ENCODE results near the gene SGPP2.
"Not testable (repeated sequence)": the region's sequence is repeated elsewhere in the genome, so short reads cannot be mapped to it uniquely, and the experiment has no call there.

SGPP2 gene, protein sequence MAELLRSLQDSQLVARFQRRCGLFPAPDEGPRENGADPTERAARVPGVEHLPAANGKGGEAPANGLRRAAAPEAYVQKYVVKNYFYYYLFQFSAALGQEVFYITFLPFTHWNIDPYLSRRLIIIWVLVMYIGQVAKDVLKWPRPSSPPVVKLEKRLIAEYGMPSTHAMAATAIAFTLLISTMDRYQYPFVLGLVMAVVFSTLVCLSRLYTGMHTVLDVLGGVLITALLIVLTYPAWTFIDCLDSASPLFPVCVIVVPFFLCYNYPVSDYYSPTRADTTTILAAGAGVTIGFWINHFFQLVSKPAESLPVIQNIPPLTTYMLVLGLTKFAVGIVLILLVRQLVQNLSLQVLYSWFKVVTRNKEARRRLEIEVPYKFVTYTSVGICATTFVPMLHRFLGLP

GRCh38 chr2:222424276-222424728 is at the start of gene SGPP2:
Gene SGPP2, plus strand, starts transcription at chr2:222424543. Its CDS starts 60 bp downstream, at chr2:222424603.
- DNase-seq = no peak

DNA sequence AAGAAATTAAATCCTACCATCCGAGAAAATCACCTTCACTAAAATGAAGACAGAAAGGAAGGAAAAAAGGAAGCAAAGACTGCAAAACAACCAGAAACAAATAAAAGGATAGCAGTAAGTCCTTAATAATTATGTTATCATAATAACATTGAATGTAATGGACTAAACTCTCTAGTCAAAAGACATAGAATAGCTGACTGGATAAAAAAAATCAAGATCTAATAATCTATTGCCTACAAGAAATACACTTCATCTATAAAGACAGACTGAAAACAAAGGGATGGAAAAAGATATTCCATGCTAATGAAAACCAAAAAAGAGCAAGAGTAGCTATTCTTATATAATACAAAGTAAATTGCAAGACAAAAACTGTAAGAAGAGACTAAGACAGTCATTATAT is 48.5 kb upstream of the SGPP2 start:
- no peak for DNase-seq

DNA sequence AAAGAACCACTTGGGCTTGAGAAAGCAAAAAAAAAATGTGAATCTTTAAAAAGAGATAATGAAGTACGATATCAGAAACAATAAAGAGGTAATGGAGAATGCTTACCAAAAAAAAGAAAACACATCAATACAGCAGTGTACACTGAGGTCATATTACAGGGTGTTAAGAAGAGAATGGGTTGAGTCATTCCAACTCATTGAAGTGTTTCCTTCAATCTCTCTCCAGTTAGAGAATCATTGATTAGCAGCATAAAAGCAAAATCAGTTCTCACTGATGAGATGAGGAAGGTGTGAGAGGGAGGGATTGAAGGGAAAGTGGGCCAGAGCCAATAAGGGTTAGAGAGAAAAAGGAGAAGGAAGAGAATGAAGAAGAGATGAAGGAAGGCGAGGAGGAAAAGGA is 43.9 kb upstream of the SGPP2 start:
- DNase-seq = no peak

- DNase-seq = no peak
These were observed 42.8 kb upstream of the SGPP2 start for GRCh38 chr2:222381566-222381965.

DNA sequence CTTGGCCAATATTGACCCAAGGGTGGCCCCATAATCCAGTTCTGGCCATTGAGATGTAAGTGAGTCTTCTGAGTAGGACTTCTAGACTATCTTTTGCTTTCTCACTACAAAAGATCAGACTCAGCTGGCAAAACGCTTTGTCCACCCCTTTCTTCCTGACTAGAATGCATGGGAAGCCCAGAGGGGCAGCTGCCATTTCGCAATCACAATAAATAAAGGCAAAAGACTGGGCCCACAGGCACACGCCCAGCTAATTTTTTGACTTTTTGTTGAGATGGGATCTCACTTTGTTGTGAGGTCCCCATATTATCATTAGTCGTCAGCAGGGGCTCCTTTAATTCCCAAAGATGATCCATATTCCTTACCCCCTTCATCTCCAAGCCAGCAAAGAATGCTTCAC is 41.1 kb upstream of the SGPP2 start:
- DNase-seq = no peak

GRCh38 chr2:222391743-222392285 is 32.5 kb upstream of the SGPP2 start:
- peak; percentile 7 to 15 for DNase-seq

- no peak for DNase-seq
These were observed 30.5 kb upstream of the SGPP2 start for GRCh38 chr2:222393733-222394267.

- no peak for DNase-seq
These were observed 25.9 kb upstream of the SGPP2 start for GRCh38 chr2:222398446-222398885.

GRCh38 chr2:222399038-222399783 is 25.1 kb upstream of the SGPP2 start:
- DNase-seq = no peak

GRCh38 chr2:222404151-222404905 is 20.0 kb upstream of the SGPP2 start:
- DNase-seq = peak; percentile 45 to 55

- no peak for DNase-seq
These were observed 15.7 kb upstream of the SGPP2 start for GRCh38 chr2:222408684-222409083.

GRCh38 chr2:222410534-222410933 is 13.8 kb upstream of the SGPP2 start:
- no peak for DNase-seq

DNA sequence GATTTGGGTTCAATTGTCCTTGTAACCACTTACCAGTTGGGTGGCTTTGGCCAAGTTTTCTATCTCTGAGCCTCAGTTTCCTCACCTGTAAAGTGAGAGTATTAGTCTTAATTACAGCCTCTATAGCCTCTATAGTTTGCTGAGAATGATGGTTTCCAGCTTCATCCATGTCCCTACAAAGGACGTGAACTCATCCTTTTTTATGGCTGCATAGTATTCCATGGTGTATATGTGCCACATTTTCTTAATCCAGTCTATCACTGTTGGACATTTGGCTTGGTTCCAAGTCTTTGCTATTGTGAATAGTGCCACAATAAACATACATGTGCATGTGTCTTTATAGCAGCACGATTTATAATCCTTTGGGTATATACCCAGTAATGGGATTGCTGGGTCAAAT is 12.0 kb upstream of the SGPP2 start:
- not testable (repeated sequence) for DNase-seq

GRCh38 chr2:222413295-222413911 is 10.9 kb upstream of the SGPP2 start:
- DNase-seq = no peak

DNA sequence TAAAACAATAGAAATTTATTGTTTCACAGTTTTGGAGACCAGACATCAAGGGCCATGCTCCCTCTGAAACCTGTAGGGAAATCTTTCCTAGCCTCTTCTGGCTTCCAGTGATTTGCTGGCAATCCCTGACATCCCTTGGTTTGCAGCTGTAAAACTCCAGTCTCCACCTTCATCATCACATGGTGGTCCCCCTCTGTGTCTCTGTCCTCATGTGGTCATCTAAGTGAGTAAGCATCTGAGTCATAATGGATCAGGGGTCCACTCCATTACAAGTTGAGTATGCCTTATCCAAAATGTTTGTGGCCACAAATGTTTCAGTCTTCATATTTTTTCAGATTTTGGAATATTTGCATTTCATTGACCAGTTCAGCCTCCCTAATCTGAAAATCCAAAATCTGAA is 5.6 kb upstream of the SGPP2 start:
- DNase-seq = no peak

DNA sequence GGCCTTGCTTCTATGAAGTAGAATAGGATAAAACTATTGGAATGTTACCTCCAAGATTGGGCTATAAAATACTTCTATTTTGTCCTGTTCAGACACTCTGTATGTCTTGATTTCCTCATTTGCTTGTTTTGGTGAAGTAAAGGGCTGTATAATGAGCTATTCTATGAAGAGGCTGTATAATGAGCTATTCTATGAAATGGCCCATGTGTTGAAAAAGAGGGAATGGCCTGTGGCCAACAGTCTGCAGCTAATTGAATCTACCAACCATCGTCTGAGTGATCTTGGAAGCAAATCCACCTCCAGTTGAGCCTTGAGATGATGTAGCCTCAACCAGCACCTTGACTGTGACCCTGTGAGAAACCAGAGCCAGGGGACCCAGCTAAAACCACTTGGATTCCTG is 3.8 kb upstream of the SGPP2 start:
- no peak for DNase-seq

- no peak for DNase-seq
These were observed 2.7 kb upstream of the SGPP2 start for GRCh38 chr2:222421626-222422025.

- no peak for DNase-seq
These were observed 1.2 kb upstream of the SGPP2 start for GRCh38 chr2:222423186-222423585.

GRCh38 chr2:222423632-222424275 is 589 bp upstream of the SGPP2 start:
- DNase-seq = no peak

DNA sequence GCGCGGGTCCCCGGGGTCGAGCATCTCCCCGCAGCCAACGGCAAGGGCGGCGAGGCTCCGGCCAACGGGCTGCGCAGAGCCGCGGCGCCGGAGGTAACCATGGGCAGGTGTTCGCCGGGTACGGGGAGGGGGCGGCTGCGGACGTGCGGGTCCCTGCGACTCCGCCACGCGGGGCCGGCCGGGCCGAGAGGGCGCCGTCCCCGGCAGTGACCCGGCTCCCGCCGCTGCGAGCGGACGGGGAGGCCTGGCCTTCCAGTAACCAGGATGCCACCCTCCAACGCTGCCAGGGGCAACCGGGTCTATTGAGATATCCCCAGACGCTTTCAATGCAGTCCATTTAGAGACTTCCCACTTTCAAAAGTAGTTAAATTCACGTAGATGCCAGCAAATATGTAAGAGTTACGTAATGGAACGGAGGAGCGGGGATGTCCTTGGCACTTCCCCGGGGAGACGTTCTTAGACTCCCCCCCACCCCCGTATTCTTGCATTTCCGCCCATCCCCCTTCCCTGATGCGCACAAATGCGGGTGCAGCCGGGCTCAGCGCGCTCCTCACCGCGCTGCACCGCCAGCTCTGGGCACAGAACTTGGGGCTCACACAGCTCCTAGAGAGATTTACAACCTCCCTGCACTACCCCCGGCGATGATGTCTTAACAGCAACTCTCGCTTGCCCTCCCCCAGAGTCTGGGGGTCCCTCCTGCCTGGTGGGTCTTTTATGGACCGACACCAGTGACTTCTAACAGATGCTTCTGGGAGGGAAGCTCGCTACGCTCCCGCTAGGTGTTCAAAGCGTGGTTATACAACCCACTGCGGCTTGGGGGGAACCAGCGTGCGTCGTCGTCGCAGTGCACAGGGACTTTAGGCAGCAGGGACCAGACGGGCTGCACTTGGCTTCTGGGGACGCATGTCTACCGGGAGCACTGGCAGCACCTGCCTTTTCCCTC is 657 bp downstream of the SGPP2 start:
- DNase-seq = no peak

Measured in AML-193 (cell line).